Spleen (tissue), 11 donors: ENCODE results near the gene GABARAP. TPM values are rescaled to one million over a fixed set of nuclear protein-coding genes. Genes with fewer than 3 reads are reported as not detected.

Experiments
- DNase-seq: peaks from one replicate; pipeline ENCODE4 v3.0.0-alpha.2; 2020
- H3K27ac ChIP-seq, 8 donors: fragments of 200-600 bp; sonication (generic) in 7 of 8; 1 replicate in 4 of 8; 2 replicates in 4 of 8; pipeline versions ENCODE4 v1.5.0 to v1.8.0; 2016 to 2021; ENCODE audit warnings: inconsistent platforms in 4 of 8, mild to moderate bottlenecking in 4 of 8, moderate library complexity in 1 of 8
- H3K27me3 ChIP-seq, 7 donors: fragments of 200-600 bp; sonication (generic) in 6 of 7; replicated peaks in 1 of 7; 1 replicate in 4 of 7; 2 replicates in 3 of 7; pipeline versions ENCODE4 v1.5.0 to v1.8.0; 2016 to 2021; ENCODE audit warnings: inconsistent platforms in 3 of 7, mild to moderate bottlenecking in 1 of 7
- H3K36me3 ChIP-seq, 6 donors: fragments of 200-600 bp; sonication (generic) in 5 of 6; 1 replicate in 4 of 6; 2 replicates in 2 of 6; pipeline versions ENCODE4 v1.5.0 to v1.8.0; 2016 to 2021; ENCODE audit warnings: inconsistent platforms in 2 of 6
- H3K4me1 ChIP-seq, 6 donors: fragments of 200-600 bp; sonication (generic) in 5 of 6; 1 replicate in 3 of 6; 2 replicates in 3 of 6; pipeline versions ENCODE4 v1.5.0 to v1.8.0; 2016 to 2021; ENCODE audit warnings: inconsistent platforms in 3 of 6
- H3K4me3 ChIP-seq, 8 donors: fragments of 200-600 bp; sonication (generic) in 7 of 8; 1 replicate in 4 of 8; 2 replicates in 4 of 8; pipeline versions ENCODE4 v1.5.0 to v1.8.0; 2016 to 2021; ENCODE audit warnings: inconsistent platforms in 4 of 8, mild to moderate bottlenecking in 4 of 8, moderate library complexity in 2 of 8
- H3K9me3 ChIP-seq, 8 donors: fragments of 200-600 bp; sonication (generic) in 7 of 8; 1 replicate in 4 of 8; 2 replicates in 4 of 8; pipeline versions ENCODE4 v1.5.0 to v1.8.0; 2016 to 2021; ENCODE audit warnings: inconsistent platforms in 4 of 8
- POLR2A ChIP-seq, 3 donors: fragments of 450-650 bp; IDR thresholded peaks; one replicate each; pipeline ENCODE4 v1.5.1; 2017; ENCODE audit warnings: antibody characterized with exemption in 3 of 3, mild to moderate bottlenecking in 1 of 3
- POLR2AphosphoS5 ChIP-seq, 3 donors: sonication (generic); formaldehyde crosslinking; IDR thresholded peaks; one replicate each; pipeline ENCODE4 v1.5.1; 2017; ENCODE audit warnings: antibody characterized with exemption in 3 of 3
- WGBS, 5 donors: extraction: QIAGEN DNeasy Blood & Tissue Kit in 3 of 5; methylation state at CpG; one replicate each; pipeline versions ENCODE4 v1.1.5 to v1.1.7; 2013 to 2018; 5-methylcytosine and 5-hydroxymethylcytosine counted together
- intact Hi-C: fragments of 100-400 bp; cut with DNase I; formaldehyde crosslinking; loops from one replicate; pipeline ENCODE4 v1.15.0; 2023; ENCODE audit warnings: low total_unique reads
- polyA plus RNA-seq, 3 donors: library from polyadenylated mRNA; stranded (reverse); fragments of 200-250 nt; gene quantifications; one replicate each; pipeline ENCODE4 v1.2.1, GENCODE V29; 2013
- total RNA-seq, 7 donors: library from RNA; depleted of rRNA in 3 of 7; stranded (reverse); fragments of >200 nt in 3 of 7; fragmentation: NEBNext Ultra II Directional in 4 of 7; extraction: Animal tissue kit (Norgen Biotek cat#: 25700) in 4 of 7; gene quantifications; one replicate each; pipeline versions ENCODE4 v1.1.0 to v1.2.1, GENCODE V29; 2016 to 2021
- TF ChIP-seq, protein P1 (sequence below), 11 experiments: fragments of 200-600 bp in 7 of 11; fragments of 450-650 bp in 4 of 11; sonication (generic) in 4 of 11; IDR thresholded peaks in 8 of 11; conservative IDR thresholded peaks in 3 of 11; 1 replicate in 7 of 11; 2 replicates in 4 of 11; pipeline versions ENCODE4 v1.4.0 to v1.8.0; 2016 to 2021; ENCODE audit warnings: antibody characterized with exemption in 11 of 11, inconsistent platforms in 4 of 11, mild to moderate bottlenecking in 1 of 11
- donor health status: healthy with polysubstance abuse.
- donor health status: DM: no; HTN: no; CAD: no; lungs with moderate emphysema.
- donor health status: DM: no; HTN: no; CAD: no.
- donor health status: Bipolar disorder and iron deficiency.
- donor health status: healthy.
- donor health status: DM: no; HTN: no; CAD: no.
- donor health status: DM: yes; HTN: yes; CAD: no.

The GABARAP gene
- total and polyA plus RNA-seq, 10 donors, result 222 to 855 (median 489) TPM

DNA sequence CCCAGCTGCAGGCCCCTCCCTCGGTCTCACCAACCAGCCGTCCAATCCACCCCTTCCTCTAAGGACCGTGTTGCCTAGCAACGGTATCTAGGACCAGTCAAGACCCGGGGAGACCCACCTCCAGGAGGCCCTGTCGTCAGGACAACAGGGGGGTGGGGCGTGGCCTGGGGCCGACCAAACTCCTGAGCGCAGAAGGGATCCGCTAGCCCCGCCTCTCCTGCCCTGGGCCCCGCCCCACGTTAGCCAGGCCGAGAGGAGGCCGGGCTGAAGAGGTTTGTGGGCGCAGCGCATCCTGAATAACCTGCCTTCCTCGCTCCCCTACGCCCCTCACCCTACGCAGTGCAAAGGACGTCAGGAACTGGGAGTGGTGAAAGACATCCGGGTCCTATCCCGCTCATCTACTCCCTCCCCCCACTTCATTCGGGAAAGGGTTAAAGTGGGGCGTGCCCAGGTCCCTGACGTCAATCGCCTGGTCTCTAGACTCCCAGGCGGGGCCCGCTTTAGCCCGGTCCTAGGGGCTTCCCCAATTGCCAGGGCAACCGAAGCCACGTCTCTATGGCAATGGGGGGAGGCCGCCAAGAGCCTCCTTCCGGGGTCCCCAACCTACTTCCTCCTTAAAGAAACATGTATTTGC lies 37.3 kb downstream of the GABARAP start:
- WGBS, 5 donors, result 1% methylated on average over 18 to 34 of the region's 34 CpGs
- Histone ChIP-seq H3K27me3 (no peaks in the 10 kb centered on the region), H3K27ac (peak overlapping the region; percentile 55 to 89 (median 77)), H3K4me3 (peak overlapping the region; percentile 30 to 72 (median 44)), H3K9me3 (no peaks in the 10 kb centered on the region), H3K4me1 (peaks cover 0 to 58% (median 28%) of the 10 kb centered on the region in 6 donors), H3K36me3 (peaks cover 0 to 40% (median 12%) of the 10 kb centered on the region in 6 donors)
- intact Hi-C loops, result no loop called here
- DNase-seq, result peak; percentile 96
- TF ChIP-seq, protein P1, sequence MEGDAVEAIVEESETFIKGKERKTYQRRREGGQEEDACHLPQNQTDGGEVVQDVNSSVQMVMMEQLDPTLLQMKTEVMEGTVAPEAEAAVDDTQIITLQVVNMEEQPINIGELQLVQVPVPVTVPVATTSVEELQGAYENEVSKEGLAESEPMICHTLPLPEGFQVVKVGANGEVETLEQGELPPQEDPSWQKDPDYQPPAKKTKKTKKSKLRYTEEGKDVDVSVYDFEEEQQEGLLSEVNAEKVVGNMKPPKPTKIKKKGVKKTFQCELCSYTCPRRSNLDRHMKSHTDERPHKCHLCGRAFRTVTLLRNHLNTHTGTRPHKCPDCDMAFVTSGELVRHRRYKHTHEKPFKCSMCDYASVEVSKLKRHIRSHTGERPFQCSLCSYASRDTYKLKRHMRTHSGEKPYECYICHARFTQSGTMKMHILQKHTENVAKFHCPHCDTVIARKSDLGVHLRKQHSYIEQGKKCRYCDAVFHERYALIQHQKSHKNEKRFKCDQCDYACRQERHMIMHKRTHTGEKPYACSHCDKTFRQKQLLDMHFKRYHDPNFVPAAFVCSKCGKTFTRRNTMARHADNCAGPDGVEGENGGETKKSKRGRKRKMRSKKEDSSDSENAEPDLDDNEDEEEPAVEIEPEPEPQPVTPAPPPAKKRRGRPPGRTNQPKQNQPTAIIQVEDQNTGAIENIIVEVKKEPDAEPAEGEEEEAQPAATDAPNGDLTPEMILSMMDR (IDR thresholded peaks at IDR 0.05 in 8 of 11, conservative IDR thresholded peaks at IDR 0.05 in 3 of 11), result peak in 1 of 11 experiments; percentile 12
- TF ChIP-seq POLR2A (IDR thresholded peaks at IDR 0.05) (no peak), POLR2AphosphoS5 (IDR thresholded peaks at IDR 0.05) (peak; percentile 68 to 77 (median 72))

DNA sequence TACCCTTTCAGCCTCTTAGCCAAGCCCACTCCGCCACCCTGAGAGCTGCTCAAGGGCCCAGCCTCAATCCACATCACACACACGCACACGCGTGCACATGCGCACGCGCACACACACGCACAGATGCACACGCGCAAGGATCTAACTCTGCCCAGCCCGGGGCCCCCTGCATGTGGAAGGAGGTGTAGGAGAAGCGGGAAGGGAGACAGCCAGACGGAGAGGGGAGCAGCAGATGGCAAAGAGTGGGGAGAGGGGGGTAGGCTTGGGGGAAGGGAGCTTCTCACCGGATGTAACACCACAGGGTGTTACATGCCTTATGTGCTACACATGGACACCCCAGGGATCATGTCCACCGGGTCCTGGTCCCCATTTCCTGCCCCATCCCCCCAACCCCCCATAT lies 37.9 kb downstream of the GABARAP start:
- Histone ChIP-seq H3K36me3 (peaks cover 0 to 43% (median 12%) of the 10 kb centered on the region in 6 donors), H3K27ac (peak overlapping the region in 7 of 8 donors; percentile 55 to 89 (median 81)), H3K4me1 (peaks cover 0 to 56% (median 28%) of the 10 kb centered on the region in 6 donors), H3K27me3 (no peaks in the 10 kb centered on the region), H3K9me3 (no peaks in the 10 kb centered on the region), H3K4me3 (peak overlapping the region in 4 of 8 donors; percentile 44 to 72 (median 46))
- intact Hi-C loops, result no loop called here
- WGBS, 5 donors, result 79 to 84% (median 82%) methylated on average over 15 of the region's 15 CpGs
- DNase-seq, result peak; percentile 82
- TF ChIP-seq POLR2AphosphoS5 (IDR thresholded peaks at IDR 0.05) (no peak), POLR2A (IDR thresholded peaks at IDR 0.05) (no peak)
- TF ChIP-seq, protein P1 (IDR thresholded peaks at IDR 0.05 in 8 of 11, conservative IDR thresholded peaks at IDR 0.05 in 3 of 11), result no peak

DNA sequence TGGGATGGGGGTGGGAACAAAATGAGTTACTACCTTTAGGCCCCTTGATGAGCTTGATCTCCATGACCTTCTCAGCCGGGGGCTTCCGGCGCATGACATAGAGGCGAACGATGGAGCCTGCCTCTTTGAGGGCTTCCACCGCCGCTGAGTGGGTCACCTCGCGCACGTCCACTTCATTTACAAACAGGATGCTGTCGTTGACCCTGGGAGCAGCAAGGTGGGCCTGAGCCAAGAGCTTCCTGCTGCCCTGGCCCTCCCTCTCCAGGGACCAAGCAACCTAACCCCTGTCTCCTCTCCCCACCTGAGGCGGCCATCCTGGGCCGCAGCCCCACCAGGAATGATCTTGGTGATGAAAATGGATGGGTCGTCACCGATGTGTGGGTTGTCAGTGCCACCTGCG lies 38.9 kb downstream of the GABARAP start:
- Histone ChIP-seq H3K9me3 (no peaks in the 10 kb centered on the region), H3K4me1 (peaks cover 0 to 48% (median 28%) of the 10 kb centered on the region in 6 donors), H3K27me3 (no peaks in the 10 kb centered on the region), H3K36me3 (peaks cover 0 to 48% (median 12%) of the 10 kb centered on the region in 6 donors), H3K27ac (no peak overlapping the region), H3K4me3 (no peak overlapping the region)
- WGBS, 5 donors, result 78 to 96% (median 86%) methylated on average over 12 to 16 of the region's 16 CpGs
- intact Hi-C loops, result no loop called here
- peak; percentile 75 for DNase-seq
- TF ChIP-seq POLR2A (IDR thresholded peaks at IDR 0.05), result no peak
- TF ChIP-seq POLR2AphosphoS5 (IDR thresholded peaks at IDR 0.05), result peak in 1 of 3 donors; percentile 9
- TF ChIP-seq, protein P1 (IDR thresholded peaks at IDR 0.05 in 8 of 11, conservative IDR thresholded peaks at IDR 0.05 in 3 of 11), result no peak

DNA sequence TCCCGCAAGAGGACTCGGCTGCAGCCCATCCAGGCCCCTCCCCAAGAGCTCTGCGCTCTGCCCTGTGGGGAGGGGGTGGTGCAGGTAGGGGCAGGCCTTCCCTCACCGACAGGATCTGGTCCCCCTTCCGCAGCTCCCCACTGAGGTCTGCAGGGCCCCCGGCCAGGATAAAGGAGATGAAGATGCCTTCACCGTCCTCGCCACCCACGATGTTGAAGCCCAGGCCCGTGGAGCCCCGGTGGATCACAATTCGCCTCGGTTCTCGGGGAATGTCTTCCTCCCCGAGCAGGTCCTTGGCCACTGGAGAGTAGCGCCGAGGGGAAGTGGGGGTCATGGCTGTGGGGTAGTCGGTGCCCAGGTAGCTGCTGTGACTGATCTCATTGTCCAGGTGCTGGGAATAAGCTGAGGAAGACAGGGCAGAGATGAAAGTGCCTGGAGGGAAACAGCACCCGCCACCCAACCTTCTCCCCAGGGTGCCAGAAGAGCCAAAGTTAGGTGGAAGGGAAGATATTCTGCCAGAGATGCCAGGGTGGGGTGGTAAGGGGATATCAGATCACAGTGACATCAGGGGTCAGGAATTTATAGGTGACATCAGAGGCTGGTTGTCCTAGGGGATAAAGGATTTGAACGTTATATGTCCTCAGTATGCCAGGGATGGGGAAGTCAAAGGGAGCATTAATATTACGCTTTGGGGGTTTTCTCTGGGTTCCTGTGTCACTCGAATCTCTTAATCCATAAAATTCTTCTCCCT lies 45.4 kb downstream of the GABARAP start:
- Histone ChIP-seq H3K27me3 (no peaks in the 10 kb centered on the region), H3K27ac (no peak overlapping the region), H3K9me3 (no peaks in the 10 kb centered on the region), H3K4me1 (peaks cover 0 to 7% (median 0%) of the 10 kb centered on the region in 6 donors), H3K4me3 (no peak overlapping the region), H3K36me3 (peaks cover 0 to 89% (median 29%) of the 10 kb centered on the region in 6 donors)
- TF ChIP-seq, protein P1 (IDR thresholded peaks at IDR 0.05 in 8 of 11, conservative IDR thresholded peaks at IDR 0.05 in 3 of 11), result no peak
- no peak for TF ChIP-seq POLR2A (IDR thresholded peaks at IDR 0.05)
- no peak for TF ChIP-seq POLR2AphosphoS5 (IDR thresholded peaks at IDR 0.05)
- WGBS, 5 donors, result 88 to 93% (median 92%) methylated on average over 22 of the region's 22 CpGs
- DNase-seq, result no peak
- intact Hi-C loops, result no loop called here
